Trophoblast cell (in vitro differentiated cells and primary cell): ENCODE results near the gene RBM38.

Source experiments
- DNase-seq, 2 donors: peaks; one replicate each; pipeline ENCODE4 v3.0.0-alpha.2; 2016
- H2AFZ ChIP-seq: 2 replicates; pipeline ENCODE4 v1.6.1; 2013; ENCODE audit warnings: low read length, moderate library complexity, mild to moderate bottlenecking; ENCODE audit not compliant: insufficient read depth, poor library complexity
- H2AK5ac ChIP-seq: 2 replicates; pipeline ENCODE4 v1.6.1; 2013; ENCODE audit warnings: mild to moderate bottlenecking, low read length
- H2BK120ac ChIP-seq: 2 replicates; pipeline ENCODE4 v1.6.1; 2013; ENCODE audit warnings: low read length, mild to moderate bottlenecking, moderate library complexity; ENCODE audit not compliant: insufficient read depth, poor library complexity
- H2BK12ac ChIP-seq: 2 replicates; pipeline ENCODE4 v1.6.1; 2013; ENCODE audit warnings: mild to moderate bottlenecking, low read length, moderate library complexity
- H2BK5ac ChIP-seq: 2 replicates; pipeline ENCODE4 v1.6.1; 2013; ENCODE audit warnings: low read length, low read depth, moderate library complexity, mild to moderate bottlenecking; ENCODE audit not compliant: poor library complexity
- H3K14ac ChIP-seq: 2 replicates; pipeline ENCODE4 v1.6.1; 2013; ENCODE audit warnings: mild to moderate bottlenecking, low read length
- H3K18ac ChIP-seq: 2 replicates; pipeline ENCODE4 v1.6.1; 2013; ENCODE audit warnings: mild to moderate bottlenecking, low read length
- H3K23ac ChIP-seq: 2 replicates; pipeline ENCODE4 v1.6.1; 2013; ENCODE audit warnings: low read length
- H3K27ac ChIP-seq: 2 replicates; pipeline ENCODE4 v1.5.1; 2013; ENCODE audit warnings: low read depth, mild to moderate bottlenecking, inconsistent platforms, low read length, moderate library complexity
- H3K27me3 ChIP-seq: 2 replicates; pipeline ENCODE4 v1.6.1; 2013; ENCODE audit warnings: inconsistent platforms, mild to moderate bottlenecking, low read length, moderate library complexity; ENCODE audit not compliant: insufficient read depth
- H3K36me3 ChIP-seq, 2 experiments: 1 replicate in 1 of 2; 2 replicates in 1 of 2; pipeline ENCODE4 v1.6.1; 2013; ENCODE audit warnings: low read length in 2 of 2, mild to moderate bottlenecking in 2 of 2, moderate library complexity in 1 of 2; ENCODE audit not compliant: insufficient read depth in 2 of 2, control insufficient read depth in 1 of 2
- H3K4ac ChIP-seq: 2 replicates; pipeline ENCODE4 v1.6.1; 2013; ENCODE audit warnings: low read depth, mild to moderate bottlenecking, low read length, moderate library complexity
- H3K4me1 ChIP-seq, 2 experiments: 1 replicate in 1 of 2; 2 replicates in 1 of 2; pipeline ENCODE4 v1.6.1; 2013; ENCODE audit warnings: low read length in 2 of 2, mild to moderate bottlenecking in 2 of 2, moderate library complexity in 1 of 2; ENCODE audit not compliant: insufficient read depth in 2 of 2, control insufficient read depth in 1 of 2
- H3K4me2 ChIP-seq: 2 replicates; pipeline ENCODE4 v1.6.1; 2013; ENCODE audit warnings: inconsistent platforms, mild to moderate bottlenecking, low read length, moderate library complexity
- H3K4me3 ChIP-seq: 2 replicates; pipeline ENCODE4 v1.5.1; 2013; ENCODE audit warnings: mild to moderate bottlenecking, low read depth, low read length, inconsistent platforms
- H3K79me1 ChIP-seq: one replicate; pipeline ENCODE4 v1.6.1; 2013; ENCODE audit warnings: low read length
- H3K79me2 ChIP-seq: 2 replicates; pipeline ENCODE4 v1.6.1; 2013; ENCODE audit warnings: low read length, mild to moderate bottlenecking; ENCODE audit not compliant: control insufficient read depth, insufficient read depth, poor library complexity
- H3K9ac ChIP-seq: 2 replicates; pipeline ENCODE4 v1.6.1; 2013; ENCODE audit warnings: mild to moderate bottlenecking, low read length
- H3K9me3 ChIP-seq: 2 replicates; pipeline ENCODE4 v1.6.1; 2013; ENCODE audit warnings: low read depth, mild to moderate bottlenecking, control low read depth, inconsistent platforms, low read length; ENCODE audit not compliant: insufficient read depth
- H4K12ac ChIP-seq: 2 replicates; pipeline ENCODE4 v1.6.1; 2013; ENCODE audit warnings: low read depth, mild to moderate bottlenecking, low read length, moderate library complexity
- H4K8ac ChIP-seq: 2 replicates; pipeline ENCODE4 v1.6.1; 2013; ENCODE audit warnings: low read depth, mild to moderate bottlenecking, low read length, moderate library complexity
- H4K91ac ChIP-seq: one replicate; pipeline ENCODE4 v1.6.1; 2013; ENCODE audit warnings: low read depth, mild to moderate bottlenecking, low read length, moderate library complexity
- WGBS: extraction: QIAGEN DNeasy Blood & Tissue Kit; methylation state at CpG from one replicate; pipeline ENCODE4 v1.1.7; 2013; ENCODE audit warnings: missing lambda C conversion rate; ENCODE audit not compliant: insufficient read length, insufficient coverage; ENCODE audit errors: extremely low coverage; 5-methylcytosine and 5-hydroxymethylcytosine counted together

The RBM38 gene

DNA sequence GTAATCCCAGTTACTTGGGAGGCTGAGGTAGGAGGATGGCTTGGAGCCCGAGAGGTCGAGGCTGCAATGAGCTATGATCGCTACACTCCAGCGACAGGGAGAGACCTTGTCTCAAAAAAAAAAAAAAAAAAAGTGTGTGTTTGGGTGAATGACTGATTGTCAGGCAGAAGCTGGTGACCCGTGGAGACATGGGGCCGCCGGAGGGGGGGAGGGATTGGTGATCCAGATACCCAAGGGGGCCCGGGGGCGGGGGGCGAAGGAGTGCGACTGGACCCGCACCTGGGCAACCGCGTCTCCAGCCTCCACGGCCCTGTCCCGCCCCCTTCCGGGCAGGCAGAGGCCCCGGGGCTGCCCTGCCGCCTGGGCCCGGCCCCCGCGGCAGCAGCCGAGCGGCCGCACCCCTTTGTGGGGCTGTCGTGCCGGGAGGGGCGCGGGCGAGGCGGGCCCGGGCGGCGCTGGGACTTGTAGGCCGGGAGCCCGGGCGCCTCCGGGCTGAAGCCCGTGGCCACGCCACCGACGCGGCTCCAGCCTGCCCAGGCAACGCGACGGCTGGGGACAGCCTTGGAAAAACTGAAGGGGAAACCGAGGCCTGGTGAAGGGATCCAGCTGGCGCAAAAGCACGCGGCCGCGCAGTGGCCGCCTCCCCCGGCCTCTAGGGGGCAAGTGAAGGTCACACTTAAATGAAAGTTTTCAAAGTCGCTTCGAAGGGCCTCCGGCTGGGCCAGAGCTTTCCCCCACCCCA, 2.1 kb upstream of the RBM38 start:
- Histone ChIP-seq H2BK5ac (peak overlapping the region; percentile 45), H3K9me3 (peaks cover 4% of the 10 kb centered on the region), H3K79me2 (peaks cover 13% of the 10 kb centered on the region), H3K14ac (peak overlapping the region; percentile 90), H3K4ac (peak overlapping the region; percentile 83), H4K12ac (peak overlapping the region; percentile 71), H3K4me2 (peak overlapping the region; percentile 68), H3K27me3 (no peaks in the 10 kb centered on the region), H3K79me1 (peaks cover 22% of the 10 kb centered on the region), H3K9ac (no peak overlapping the region), H4K8ac (peak overlapping the region; percentile 87), H2BK120ac (peak overlapping the region; percentile 95), H2BK12ac (peak overlapping the region; percentile 80), H4K91ac (peak overlapping the region; percentile 97), H2AFZ (peak overlapping the region; percentile 89), H3K27ac (no peak overlapping the region), H3K4me3 (no peak overlapping the region), H3K23ac (no peak overlapping the region), H3K36me3 (peaks cover 19% of the 10 kb centered on the region in 2 experiments), H2AK5ac (peak overlapping the region; percentile 36), H3K18ac (peak overlapping the region; percentile 93), H3K4me1 (peaks cover 33 to 36% of the 10 kb centered on the region in 2 experiments)
- DNase-seq = peak; percentile 56 to 65
- no CpG with 5 or more reads among the region's 57 CpGs for WGBS

DNA sequence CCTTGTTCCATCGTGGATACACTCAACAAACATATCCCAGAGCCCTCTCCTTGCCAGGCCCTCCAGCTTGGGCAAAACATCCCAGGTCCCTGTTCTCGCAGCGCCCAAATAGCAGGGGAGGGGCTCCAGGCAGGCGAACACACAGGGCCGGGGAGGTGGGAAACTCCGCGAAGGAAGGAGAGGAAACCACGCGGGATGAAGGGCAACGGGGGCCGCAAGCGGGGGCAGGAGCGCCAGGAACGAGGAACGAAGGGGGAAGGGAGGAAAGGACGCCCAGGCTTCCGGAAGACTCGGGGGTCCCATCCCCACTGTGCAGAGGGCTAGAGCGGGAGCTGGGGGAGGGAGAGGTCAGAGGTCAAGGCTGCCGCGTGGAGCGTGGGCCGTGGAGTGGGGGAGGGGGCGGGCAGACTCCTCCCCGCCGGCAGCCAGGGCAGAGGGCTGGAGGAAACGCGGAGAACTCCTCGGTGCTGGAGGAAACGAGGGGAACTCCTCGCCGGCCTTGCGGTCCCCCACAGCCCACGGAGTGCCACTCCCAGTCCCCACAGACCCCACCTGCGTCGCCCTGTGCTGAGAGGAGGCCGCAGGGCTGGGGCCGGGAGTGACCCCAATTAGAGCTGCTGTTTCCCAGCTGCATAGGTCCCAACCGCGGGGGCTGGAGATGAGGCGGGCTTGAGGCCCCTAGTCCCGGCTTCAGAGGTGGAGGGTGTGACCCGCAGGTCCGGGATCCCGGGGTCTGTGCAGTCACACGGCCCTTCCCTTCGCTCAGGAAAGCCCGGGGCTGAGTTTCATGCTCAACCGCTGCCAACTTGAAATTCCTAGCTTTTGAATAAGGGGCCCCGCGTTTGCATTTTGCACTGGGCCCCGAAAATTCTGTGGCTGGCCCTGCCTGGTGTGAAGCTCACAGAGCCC, 1.2 kb upstream of the RBM38 start:
- H3K9me3 ChIP-seq = peaks cover 4% of the 10 kb centered on the region
- peak overlapping the region; percentile 83 for H4K12ac ChIP-seq
- peak overlapping the region; percentile 80 for H2BK12ac ChIP-seq
- H3K23ac ChIP-seq = no peak overlapping the region
- peak overlapping the region; percentile 68 for H3K4me2 ChIP-seq
- no peak for DNase-seq
- WGBS = no CpG with 5 or more reads among the region's 52 CpGs
- H2BK120ac ChIP-seq = peak overlapping the region; percentile 95
- peak overlapping the region; percentile 36 for H2AK5ac ChIP-seq
- H3K4me3 ChIP-seq = peak overlapping the region; percentile 19
- H2BK5ac ChIP-seq = peak overlapping the region; percentile 59
- H2AFZ ChIP-seq = peak overlapping the region; percentile 89
- H4K91ac ChIP-seq = peak overlapping the region; percentile 97
- H3K18ac ChIP-seq = peak overlapping the region; percentile 93
- H3K36me3 ChIP-seq = peaks cover 22 to 27% of the 10 kb centered on the region in 2 experiments
- peaks cover 18% of the 10 kb centered on the region for H3K79me2 ChIP-seq
- peaks cover 22% of the 10 kb centered on the region for H3K79me1 ChIP-seq
- no peaks in the 10 kb centered on the region for H3K27me3 ChIP-seq
- H3K4me1 ChIP-seq = peaks cover 41 to 44% of the 10 kb centered on the region in 2 experiments
- H3K4ac ChIP-seq = peak overlapping the region; percentile 83
- H3K9ac ChIP-seq = peak overlapping the region; percentile 71
- H4K8ac ChIP-seq = peak overlapping the region; percentile 87
- peak overlapping the region; percentile 90 for H3K14ac ChIP-seq
- H3K27ac ChIP-seq = no peak overlapping the region

DNA sequence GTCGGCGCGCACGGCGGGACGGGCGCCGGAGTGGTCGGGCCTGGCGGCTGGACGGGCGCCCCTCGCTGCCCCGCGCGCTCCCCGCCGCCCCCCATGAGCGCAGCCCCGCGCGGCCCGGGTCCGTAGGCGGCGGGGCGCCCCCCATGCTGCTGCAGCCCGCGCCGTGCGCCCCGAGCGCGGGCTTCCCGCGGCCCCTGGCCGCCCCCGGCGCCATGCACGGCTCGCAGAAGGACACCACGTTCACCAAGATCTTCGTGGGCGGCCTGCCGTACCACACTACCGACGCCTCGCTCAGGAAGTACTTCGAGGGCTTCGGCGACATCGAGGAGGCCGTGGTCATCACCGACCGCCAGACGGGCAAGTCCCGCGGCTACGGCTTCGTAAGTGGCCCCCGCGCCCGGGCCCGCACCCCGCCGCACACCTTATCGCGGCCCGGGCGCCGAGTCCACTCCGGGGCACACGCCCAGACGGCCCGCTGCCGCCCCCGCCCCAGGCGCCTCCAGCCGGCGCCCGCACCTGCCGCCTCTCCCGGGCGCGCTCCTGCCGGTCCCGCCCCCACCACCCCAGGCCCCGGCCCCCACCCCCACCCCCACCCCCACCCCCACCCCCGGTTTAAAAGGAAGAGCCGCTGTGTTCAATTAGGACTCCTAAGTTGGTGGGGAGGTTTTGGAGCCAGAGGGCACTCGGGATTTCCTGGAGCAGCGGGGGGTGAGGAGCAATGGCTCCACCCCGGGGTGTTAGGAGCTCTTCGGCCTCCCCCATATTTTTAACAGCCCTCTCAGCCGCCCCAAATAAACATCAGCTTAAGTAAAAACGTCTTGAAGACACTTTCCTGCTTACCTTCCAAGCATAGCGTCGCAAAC, 474 bp downstream of the RBM38 start:
- H3K4me2 ChIP-seq = peak overlapping the region; percentile 84
- H3K14ac ChIP-seq = peak overlapping the region; percentile 89
- H4K8ac ChIP-seq = peak overlapping the region; percentile 59
- H3K18ac ChIP-seq = peak overlapping the region; percentile 96
- H3K36me3 ChIP-seq = peaks cover 38 to 42% of the 10 kb centered on the region in 2 experiments
- peak overlapping the region; percentile 30 for H2AFZ ChIP-seq
- peaks cover 2% of the 10 kb centered on the region for H3K9me3 ChIP-seq
- H2AK5ac ChIP-seq = no peak overlapping the region
- peak overlapping the region; percentile 77 for H3K9ac ChIP-seq
- peak overlapping the region; percentile 80 for H2BK5ac ChIP-seq
- peak overlapping the region; percentile 85 for H3K4me3 ChIP-seq
- H4K12ac ChIP-seq = peak overlapping the region; percentile 47
- H3K27me3 ChIP-seq = no peaks in the 10 kb centered on the region
- H3K23ac ChIP-seq = no peak overlapping the region
- peak overlapping the region; percentile 82 for H2BK120ac ChIP-seq
- peaks cover 21% of the 10 kb centered on the region for H3K79me2 ChIP-seq
- peak overlapping the region; percentile 53 for H3K4ac ChIP-seq
- H3K27ac ChIP-seq = peak overlapping the region; percentile 24
- H2BK12ac ChIP-seq = peak overlapping the region; percentile 59
- WGBS = no CpG with 5 or more reads among the region's 98 CpGs
- DNase-seq = peak in 1 of 2 donors; percentile 62
- peak overlapping the region; percentile 80 for H4K91ac ChIP-seq
- peaks cover 50 to 56% of the 10 kb centered on the region in 2 experiments for H3K4me1 ChIP-seq
- H3K79me1 ChIP-seq = peaks cover 28% of the 10 kb centered on the region
